Tibial nerve (tissue), 4 donors: ENCODE measurements around the gene TMEM259. TPM values are rescaled to one million over a fixed set of nuclear protein-coding genes. Genes with fewer than 3 reads are reported as not detected.

Source experiments
- DNase-seq, 2 donors: peaks; one replicate each; pipeline ENCODE4 v3.0.0-alpha.2; 2019; ENCODE audit warnings: low spot score in 2 of 2
- H3K27ac ChIP-seq, 4 donors: fragments of 200-600 bp; sonication (generic) in 3 of 4; one replicate each; pipeline ENCODE4 v1.5.1; 2017 to 2019; ENCODE audit warnings: mild to moderate bottlenecking in 1 of 4
- H3K27me3 ChIP-seq, 2 donors: fragments of 200-600 bp; sonication (generic) in 1 of 2; one replicate each; pipeline versions ENCODE4 v1.5.1 to v1.6.0; 2017 to 2019
- H3K36me3 ChIP-seq, 3 donors: fragments of 200-600 bp; sonication (generic); one replicate each; pipeline ENCODE4 v1.5.1; 2018 to 2019
- H3K4me1 ChIP-seq, 4 donors: fragments of 200-600 bp; sonication (generic) in 3 of 4; one replicate each; pipeline ENCODE4 v1.5.1; 2017 to 2019
- H3K4me3 ChIP-seq, 4 donors: fragments of 200-600 bp; sonication (generic) in 3 of 4; one replicate each; pipeline ENCODE4 v1.5.1; 2017 to 2019; ENCODE audit warnings: mild to moderate bottlenecking in 1 of 4, moderate library complexity in 1 of 4
- H3K9me3 ChIP-seq, 4 donors: fragments of 200-600 bp; sonication (generic) in 3 of 4; one replicate each; pipeline ENCODE4 v1.5.1; 2017 to 2019
- EP300 ChIP-seq, 2 donors: sonication (generic); formaldehyde crosslinking; IDR thresholded peaks; one replicate each; pipeline ENCODE4 v1.6.1; 2017; ENCODE audit warnings: antibody characterized with exemption in 2 of 2, mild to moderate bottlenecking in 1 of 2
- POLR2A ChIP-seq, 2 donors: fragments of 450-650 bp; IDR thresholded peaks; one replicate each; pipeline ENCODE4 v1.6.1; 2017; ENCODE audit warnings: antibody characterized with exemption in 2 of 2, mild to moderate bottlenecking in 2 of 2, moderate library complexity in 2 of 2
- WGBS, 2 donors: methylation state at CpG; one replicate each; pipeline ENCODE4 v1.1.5; 2018; 5-methylcytosine and 5-hydroxymethylcytosine counted together
- total RNA-seq, 4 donors: library from RNA; depleted of rRNA; stranded (reverse); fragments of >200 nt; gene quantifications; one replicate each; pipeline ENCODE4 v1.1.0, GENCODE V29; 2016
- TF ChIP-seq, protein P1 (sequence below), 5 experiments: fragments of 200-600 bp in 3 of 5; fragments of 450-650 bp in 2 of 5; sonication (generic) in 3 of 5; IDR thresholded peaks; one replicate each; pipeline ENCODE4 v1.5.1; 2016 to 2019; ENCODE audit warnings: antibody characterized with exemption in 5 of 5, mild to moderate bottlenecking in 3 of 5, moderate library complexity in 2 of 5

TMEM259 gene
- total RNA-seq, result 100 to 1,000 TPM; 229 to 459 (median 325) TPM

DNA sequence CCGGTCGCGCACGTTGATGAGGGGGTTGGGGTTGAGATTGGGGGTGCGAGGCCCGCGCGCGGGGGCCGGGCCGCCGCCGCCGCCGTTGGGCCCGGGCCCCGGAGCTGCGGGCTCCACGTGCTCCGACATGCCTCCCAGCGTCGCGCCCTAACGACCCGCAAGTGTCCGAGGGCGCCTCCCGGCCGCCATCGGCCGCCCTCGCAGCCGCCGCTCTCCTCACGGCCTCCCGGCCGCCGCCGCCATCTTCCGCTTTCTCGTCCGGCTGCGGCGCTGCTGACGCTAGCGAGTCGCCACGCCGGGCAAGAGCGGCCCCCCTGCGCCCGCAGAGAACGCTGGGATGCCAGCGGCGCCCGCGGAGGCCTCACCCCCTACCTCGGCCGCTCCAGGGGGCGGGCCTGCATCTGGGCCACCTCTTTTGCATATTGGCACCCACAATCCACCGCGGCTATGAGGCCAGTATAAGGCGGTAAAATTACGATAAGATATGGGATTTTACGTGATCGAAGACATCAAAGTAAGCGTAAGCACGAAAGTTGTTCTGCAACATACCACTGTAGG, at the start of gene TMEM259:
Gene TMEM259 (minus strand): TSS at position 256 of the 558 bp plus-strand sequence. CDS start 127 bp downstream, at position 129.
- Histone ChIP-seq H3K36me3 (no peaks in the 10 kb centered on the region), H3K4me3 (peak within 1 kb of the TSS; percentile 69 to 98 (median 90)), H3K4me1 (peaks cover 0 to 71% (median 50%) of the 10 kb centered on the region in 4 donors), H3K9me3 (no peaks in the 10 kb centered on the region), H3K27ac (peak within 1 kb of the TSS; percentile 90 to 96 (median 94)), H3K27me3 (peaks cover 0 to 5% of the 10 kb centered on the region in 2 donors)
- TF ChIP-seq EP300 (IDR thresholded peaks at IDR 0.05), result no peak
- TF ChIP-seq POLR2A (IDR thresholded peaks at IDR 0.05), result peak in 1 of 2 donors; percentile 78
- TF ChIP-seq, protein P1, sequence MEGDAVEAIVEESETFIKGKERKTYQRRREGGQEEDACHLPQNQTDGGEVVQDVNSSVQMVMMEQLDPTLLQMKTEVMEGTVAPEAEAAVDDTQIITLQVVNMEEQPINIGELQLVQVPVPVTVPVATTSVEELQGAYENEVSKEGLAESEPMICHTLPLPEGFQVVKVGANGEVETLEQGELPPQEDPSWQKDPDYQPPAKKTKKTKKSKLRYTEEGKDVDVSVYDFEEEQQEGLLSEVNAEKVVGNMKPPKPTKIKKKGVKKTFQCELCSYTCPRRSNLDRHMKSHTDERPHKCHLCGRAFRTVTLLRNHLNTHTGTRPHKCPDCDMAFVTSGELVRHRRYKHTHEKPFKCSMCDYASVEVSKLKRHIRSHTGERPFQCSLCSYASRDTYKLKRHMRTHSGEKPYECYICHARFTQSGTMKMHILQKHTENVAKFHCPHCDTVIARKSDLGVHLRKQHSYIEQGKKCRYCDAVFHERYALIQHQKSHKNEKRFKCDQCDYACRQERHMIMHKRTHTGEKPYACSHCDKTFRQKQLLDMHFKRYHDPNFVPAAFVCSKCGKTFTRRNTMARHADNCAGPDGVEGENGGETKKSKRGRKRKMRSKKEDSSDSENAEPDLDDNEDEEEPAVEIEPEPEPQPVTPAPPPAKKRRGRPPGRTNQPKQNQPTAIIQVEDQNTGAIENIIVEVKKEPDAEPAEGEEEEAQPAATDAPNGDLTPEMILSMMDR (IDR thresholded peaks at IDR 0.05), result peak in 1 of 5 experiments; percentile 28
- 0 to 1% methylated on average over 39 to 52 of the region's 68 CpGs for WGBS, 2 donors
- peak; percentile 96 to 98 for DNase-seq

DNA sequence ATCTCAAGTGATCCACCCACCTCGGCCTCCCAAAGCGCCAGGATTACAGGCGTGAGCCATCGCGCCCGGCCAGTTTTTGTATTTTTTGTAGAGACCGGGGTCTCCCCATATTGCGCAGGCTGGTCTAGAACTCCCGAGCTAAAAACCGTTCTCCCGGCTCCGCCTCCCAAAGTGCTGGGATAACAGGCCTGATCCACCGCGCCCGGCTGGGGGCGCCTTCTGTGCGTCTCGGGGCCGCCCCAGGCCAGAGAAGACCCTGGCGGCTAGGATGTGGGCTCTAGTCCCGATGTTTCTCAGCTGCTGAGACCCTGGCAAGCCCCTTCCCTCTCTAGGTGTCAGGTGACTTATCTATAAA, 49.6 kb upstream of the TMEM259 start:
- H3K27ac ChIP-seq, result no peak overlapping the region
- DNase-seq, result no peak

DNA sequence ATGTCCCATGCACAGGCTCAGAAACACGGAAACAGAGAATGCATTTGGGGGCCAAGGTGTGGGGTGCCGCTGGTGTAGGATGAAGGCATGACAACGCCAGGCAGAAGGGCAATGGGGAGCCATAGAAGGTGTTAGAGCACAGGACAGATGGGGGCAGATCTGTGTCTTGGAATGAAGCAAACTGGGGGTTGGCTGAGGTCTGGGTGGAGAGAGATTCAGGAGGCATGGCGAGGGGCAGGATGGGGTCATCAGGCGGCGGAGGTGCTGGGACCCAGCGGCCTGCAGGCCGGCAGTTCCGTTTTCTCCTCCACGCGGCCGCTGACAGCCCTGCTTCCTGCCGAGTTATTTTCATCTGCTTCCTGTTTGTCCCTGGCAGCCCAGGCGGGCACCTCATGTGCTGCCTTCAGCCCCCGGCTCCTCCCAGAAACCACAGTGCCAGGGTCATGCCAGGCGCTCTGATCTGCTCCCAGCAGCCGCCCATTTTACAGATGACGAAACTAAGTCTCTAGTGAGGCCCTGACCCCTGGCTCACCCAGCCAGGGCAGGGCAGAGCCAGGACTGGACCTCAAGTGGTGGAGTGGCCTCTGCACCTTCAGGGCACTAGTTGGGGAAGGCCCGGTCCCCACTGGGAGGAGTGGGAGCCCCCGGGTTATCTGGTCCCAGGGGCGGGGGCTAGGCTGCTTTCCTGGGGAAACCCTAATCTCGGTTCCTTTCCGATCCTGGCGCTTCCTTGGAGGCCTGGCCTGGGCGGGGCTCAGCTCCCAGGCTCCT, 48.3 kb upstream of the TMEM259 start:
- H3K9me3 ChIP-seq, result no peaks in the 10 kb centered on the region
- peaks cover 2 to 75% of the 10 kb centered on the region in 2 donors for H3K27me3 ChIP-seq
- peaks cover 0 to 73% (median 28%) of the 10 kb centered on the region in 4 donors for H3K4me1 ChIP-seq
- H3K36me3 ChIP-seq, result no peaks in the 10 kb centered on the region
- WGBS, 2 donors, result 53 to 57% methylated on average over 25 of the region's 25 CpGs
- DNase-seq, result peak in 1 of 2 donors; percentile 53
- TF ChIP-seq EP300 (IDR thresholded peaks at IDR 0.05), result peak in 1 of 2 donors; percentile 59
- TF ChIP-seq, protein P1 (IDR thresholded peaks at IDR 0.05), result no peak
- peak overlapping the region in 2 of 4 donors; percentile 47 to 55 for H3K4me3 ChIP-seq
- peak overlapping the region in 2 of 4 donors; percentile 42 to 87 for H3K27ac ChIP-seq

More for the DNA sequence above, 49.6 kb upstream of the TMEM259 start:
- H3K27me3 ChIP-seq, result peaks cover 2 to 72% of the 10 kb centered on the region in 2 donors
- H3K9me3 ChIP-seq, result no peaks in the 10 kb centered on the region
- H3K4me1 ChIP-seq, result peaks cover 0 to 60% (median 29%) of the 10 kb centered on the region in 4 donors
- no peaks in the 10 kb centered on the region for H3K36me3 ChIP-seq
- WGBS, 2 donors, result 8 to 9% methylated on average over 20 to 21 of the region's 21 CpGs
- no peak for TF ChIP-seq EP300 (IDR thresholded peaks at IDR 0.05)
- TF ChIP-seq, protein P1 (IDR thresholded peaks at IDR 0.05), result no peak
- H3K4me3 ChIP-seq, result no peak overlapping the region

DNA sequence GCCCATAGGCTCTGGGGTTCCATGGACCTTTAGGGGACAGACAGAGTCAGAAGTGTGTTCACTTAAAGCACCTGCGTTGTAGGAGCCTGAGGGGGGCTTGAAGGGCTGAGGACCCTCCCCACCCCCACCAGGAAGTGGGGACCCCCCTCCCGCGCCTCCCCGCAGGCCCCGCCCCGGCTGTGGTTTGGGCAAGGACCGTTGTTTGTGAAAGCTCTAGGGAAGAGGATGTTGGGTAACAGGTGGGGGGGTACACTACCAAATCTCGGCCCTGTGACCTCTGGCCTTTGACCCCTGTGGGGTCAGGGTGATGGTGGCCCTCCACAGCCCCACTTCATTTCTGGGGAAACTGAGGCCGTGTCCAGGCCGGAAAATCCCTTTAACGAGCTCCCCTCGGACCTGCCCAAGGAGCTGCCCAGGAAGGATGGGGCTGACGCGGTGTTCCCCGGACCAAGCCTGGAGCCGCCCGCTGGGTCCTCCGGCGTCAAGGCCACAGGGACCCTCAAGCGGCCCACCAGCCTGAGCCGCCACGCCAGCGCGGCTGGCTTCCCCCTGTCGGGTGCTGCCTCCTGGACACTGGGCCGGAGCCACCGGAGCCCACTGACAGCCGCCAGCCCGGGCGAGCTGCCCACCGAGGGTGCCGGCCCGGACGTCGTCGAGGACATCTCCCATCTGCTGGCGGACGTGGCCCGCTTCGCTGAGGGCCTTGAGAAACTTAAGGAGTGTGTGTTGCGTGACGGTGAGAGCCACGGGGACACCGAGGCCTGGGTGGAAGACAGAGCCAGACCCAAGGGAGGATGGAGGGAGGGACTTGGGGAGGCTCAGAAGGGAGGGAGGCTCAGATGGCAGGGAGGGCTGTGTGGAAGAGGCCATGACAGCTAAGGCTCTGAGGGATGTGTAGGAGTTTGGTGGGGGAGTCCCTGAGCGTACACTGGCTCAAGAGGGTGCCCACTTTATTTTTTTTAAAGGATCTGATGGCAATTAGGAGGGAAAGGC, 47.4 kb upstream of the TMEM259 start:
- peak overlapping the region in 2 of 4 donors; percentile 65 to 87 for H3K27ac ChIP-seq
- peaks cover 0 to 69% (median 25%) of the 10 kb centered on the region in 4 donors for H3K4me1 ChIP-seq
- no peaks in the 10 kb centered on the region for H3K36me3 ChIP-seq
- WGBS, 2 donors, result 65 to 73% methylated on average over 24 to 27 of the region's 45 CpGs
- H3K4me3 ChIP-seq, result peak overlapping the region; percentile 25 to 55 (median 42)
- DNase-seq, result peak in 1 of 2 donors; percentile 48
- H3K9me3 ChIP-seq, result no peaks in the 10 kb centered on the region
- TF ChIP-seq, protein P1 (IDR thresholded peaks at IDR 0.05), result no peak
- TF ChIP-seq POLR2A (IDR thresholded peaks at IDR 0.05), result no peak
- peak in 1 of 2 donors; percentile 26 for TF ChIP-seq EP300 (IDR thresholded peaks at IDR 0.05)
- peaks cover 2 to 75% of the 10 kb centered on the region in 2 donors for H3K27me3 ChIP-seq
